Transverse colon (tissue), 4 donors: Measurements from ENCODE around the gene MMP2. TPM values are rescaled to one million over a fixed set of nuclear protein-coding genes. Genes with fewer than 3 reads are reported as not detected.

Experiments
- DNase-seq: peaks from one replicate; pipeline ENCODE4 v3.0.0-alpha.2; 2019
- H3K27ac ChIP-seq, 4 donors: fragments of 200-600 bp; sonication (generic); 2 replicates each; pipeline ENCODE4 v1.5.1; 2016 to 2018; ENCODE audit warnings: inconsistent platforms in 4 of 4
- H3K27me3 ChIP-seq: fragments of 200-600 bp; sonication (generic); 2 replicates; pipeline ENCODE4 v1.5.1; 2017; ENCODE audit warnings: inconsistent platforms
- H3K36me3 ChIP-seq, 4 donors: fragments of 200-600 bp; sonication (generic); 2 replicates each; pipeline ENCODE4 v1.5.1; 2017 to 2019; ENCODE audit warnings: inconsistent platforms in 4 of 4
- H3K4me1 ChIP-seq, 4 donors: fragments of 200-600 bp; sonication (generic); 2 replicates each; pipeline ENCODE4 v1.5.1; 2017 to 2020; ENCODE audit warnings: inconsistent platforms in 4 of 4
- H3K4me3 ChIP-seq, 4 donors: fragments of 200-600 bp; sonication (generic); 1 replicate in 1 of 4; 2 replicates in 3 of 4; pipeline versions ENCODE4 v1.5.1 to v1.6.1; 2017 to 2019; ENCODE audit warnings: inconsistent platforms in 4 of 4
- H3K9me3 ChIP-seq, 2 donors: fragments of 200-600 bp; sonication (generic); 2 replicates each; pipeline ENCODE4 v1.5.1; 2017 to 2019; ENCODE audit warnings: inconsistent platforms in 2 of 2
- EP300 ChIP-seq: sonication (generic); formaldehyde crosslinking; IDR thresholded peaks from one replicate; pipeline ENCODE4 v1.6.1; 2017; ENCODE audit warnings: antibody characterized with exemption, low read depth
- POLR2A ChIP-seq: fragments of 450-650 bp; IDR thresholded peaks from one replicate; pipeline ENCODE4 v1.6.1; 2016; ENCODE audit warnings: antibody characterized with exemption, mild to moderate bottlenecking, moderate library complexity
- POLR2AphosphoS5 ChIP-seq, 3 donors: sonication (generic); formaldehyde crosslinking; IDR thresholded peaks; one replicate each; pipeline ENCODE4 v1.6.1; 2016; ENCODE audit warnings: antibody characterized with exemption in 3 of 3
- WGBS, 2 donors: methylation state at CpG; one replicate each; pipeline ENCODE4 v1.1.5; 2018; ENCODE audit warnings: low coverage in 1 of 2; 5-methylcytosine and 5-hydroxymethylcytosine counted together
- in situ Hi-C, 4 donors: fragments of 200-750 bp; cut with MboI; loops; one replicate each; pipeline versions ENCODE4 v1.15.0 to v1.15.1; 2017; ENCODE audit warnings: low sequenced_read_pairs in 3 of 4, low pct_ligation_motif_present in 1 of 4, low pct_unique_long_range_greater_than_20kb in 1 of 4
- intact Hi-C: fragments of 100-400 bp; cut with DNase I; formaldehyde crosslinking; loops from one replicate; pipeline ENCODE4 v1.15.1; 2023; ENCODE audit warnings: low total_unique reads
- total RNA-seq, 4 donors: library from RNA; depleted of rRNA; stranded (reverse); fragments of >200 nt; gene quantifications; one replicate each; pipeline ENCODE4 v1.1.0, GENCODE V29; 2016
- TF ChIP-seq, protein P1 (sequence below), 5 experiments: fragments of 200-600 bp in 3 of 5; fragments of 450-650 bp in 2 of 5; sonication (generic) in 3 of 5; IDR thresholded peaks; 1 replicate in 2 of 5; 2 replicates in 3 of 5; pipeline ENCODE4 v1.5.1; 2016 to 2017; ENCODE audit warnings: antibody characterized with exemption in 5 of 5, inconsistent platforms in 3 of 5, mild to moderate bottlenecking in 2 of 5, moderate library complexity in 1 of 5

Gene MMP2
- total RNA-seq, 4 donors from 2014 or later: 52.7 to 105 (median 73.1) TPM

DNA sequence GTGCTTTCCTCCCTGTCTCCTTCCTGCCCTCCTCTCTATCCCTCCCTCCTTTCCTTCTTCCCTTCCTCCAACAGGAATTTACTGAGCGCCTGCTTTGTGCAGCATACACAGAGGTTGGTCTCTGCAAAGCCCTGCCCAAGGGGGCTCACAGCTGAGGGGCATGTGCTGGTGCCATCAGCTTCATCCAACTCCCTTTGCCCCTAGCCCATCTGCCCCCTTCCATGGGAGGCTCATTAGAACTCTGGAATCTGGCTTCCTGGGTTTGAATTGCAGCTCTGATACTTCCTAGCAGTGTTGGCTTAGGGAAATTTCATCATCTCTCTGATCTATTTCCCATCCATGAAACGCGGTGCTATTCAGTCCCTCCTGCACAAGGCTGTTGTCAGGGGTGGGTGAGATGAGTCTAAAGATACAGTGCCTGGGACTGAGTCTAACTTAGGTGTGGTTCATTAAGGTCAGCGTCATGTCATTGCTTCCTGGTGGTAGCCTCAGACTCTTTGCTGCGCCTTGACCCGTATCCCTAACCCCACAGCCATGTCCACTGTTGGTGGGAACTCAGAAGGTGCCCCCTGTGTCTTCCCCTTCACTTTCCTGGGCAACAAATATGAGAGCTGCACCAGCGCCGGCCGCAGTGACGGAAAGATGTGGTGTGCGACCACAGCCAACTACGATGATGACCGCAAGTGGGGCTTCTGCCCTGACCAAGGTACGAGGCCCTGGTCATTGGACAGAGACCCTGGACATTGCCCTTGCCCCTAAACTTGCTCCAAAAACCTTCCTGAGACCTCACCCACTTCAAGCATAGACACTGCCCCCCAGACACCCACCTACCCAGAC, 10.3 kb downstream of the MMP2 start:
- Histone ChIP-seq H3K4me3 (no peak overlapping the region), H3K27ac (no peak overlapping the region), H3K27me3 (no peaks in the 10 kb centered on the region), H3K36me3 (no peaks in the 10 kb centered on the region), H3K9me3 (no peaks in the 10 kb centered on the region), H3K4me1 (peaks cover 0 to under 1% (median 0%) of the 10 kb centered on the region in 4 donors)
- in situ Hi-C loops: no loop called here
- WGBS, 2 donors: 90 to 92% methylated on average over 3 to 14 of the region's 14 CpGs
- TF ChIP-seq POLR2AphosphoS5 (IDR thresholded peaks at IDR 0.05) (no peak), POLR2A (no peak), EP300 (no peak)
- TF ChIP-seq, protein P1, sequence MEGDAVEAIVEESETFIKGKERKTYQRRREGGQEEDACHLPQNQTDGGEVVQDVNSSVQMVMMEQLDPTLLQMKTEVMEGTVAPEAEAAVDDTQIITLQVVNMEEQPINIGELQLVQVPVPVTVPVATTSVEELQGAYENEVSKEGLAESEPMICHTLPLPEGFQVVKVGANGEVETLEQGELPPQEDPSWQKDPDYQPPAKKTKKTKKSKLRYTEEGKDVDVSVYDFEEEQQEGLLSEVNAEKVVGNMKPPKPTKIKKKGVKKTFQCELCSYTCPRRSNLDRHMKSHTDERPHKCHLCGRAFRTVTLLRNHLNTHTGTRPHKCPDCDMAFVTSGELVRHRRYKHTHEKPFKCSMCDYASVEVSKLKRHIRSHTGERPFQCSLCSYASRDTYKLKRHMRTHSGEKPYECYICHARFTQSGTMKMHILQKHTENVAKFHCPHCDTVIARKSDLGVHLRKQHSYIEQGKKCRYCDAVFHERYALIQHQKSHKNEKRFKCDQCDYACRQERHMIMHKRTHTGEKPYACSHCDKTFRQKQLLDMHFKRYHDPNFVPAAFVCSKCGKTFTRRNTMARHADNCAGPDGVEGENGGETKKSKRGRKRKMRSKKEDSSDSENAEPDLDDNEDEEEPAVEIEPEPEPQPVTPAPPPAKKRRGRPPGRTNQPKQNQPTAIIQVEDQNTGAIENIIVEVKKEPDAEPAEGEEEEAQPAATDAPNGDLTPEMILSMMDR (IDR thresholded peaks at IDR 0.05): no peak
- intact Hi-C loops: no loop called here
- DNase-seq: no peak

DNA sequence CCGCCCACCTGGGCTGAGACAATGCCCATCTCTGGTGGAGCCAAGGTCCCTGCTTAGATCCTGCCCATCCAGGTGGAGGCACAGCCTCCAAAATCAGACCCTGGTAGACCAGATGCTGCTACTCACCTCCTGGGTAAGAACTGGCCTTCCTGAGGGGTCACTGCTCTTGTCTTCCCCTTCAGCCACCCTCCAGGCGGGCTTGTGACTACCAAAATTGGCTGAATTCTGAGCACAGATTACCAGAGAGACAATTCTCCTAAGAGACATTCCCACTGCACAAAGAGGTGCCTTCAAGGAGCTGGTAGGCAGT, 10.9 kb downstream of the MMP2 start:
- Histone ChIP-seq H3K27ac (no peak overlapping the region), H3K4me3 (no peak overlapping the region), H3K36me3 (no peaks in the 10 kb centered on the region), H3K9me3 (no peaks in the 10 kb centered on the region), H3K4me1 (peaks cover 1 to 6% (median 4%) of the 10 kb centered on the region in 4 donors), H3K27me3 (no peaks in the 10 kb centered on the region)
- TF ChIP-seq EP300 (no peak), POLR2AphosphoS5 (IDR thresholded peaks at IDR 0.05) (no peak)
- TF ChIP-seq, protein P1 (IDR thresholded peaks at IDR 0.05): no peak
- DNase-seq: no peak
- in situ Hi-C loops: no loop called here
- 86% methylated on average over 2 of the region's 2 CpGs; no CpG with 5 or more reads in 1 of the 2 donors for WGBS, 2 donors
- intact Hi-C loops: no loop called here

DNA sequence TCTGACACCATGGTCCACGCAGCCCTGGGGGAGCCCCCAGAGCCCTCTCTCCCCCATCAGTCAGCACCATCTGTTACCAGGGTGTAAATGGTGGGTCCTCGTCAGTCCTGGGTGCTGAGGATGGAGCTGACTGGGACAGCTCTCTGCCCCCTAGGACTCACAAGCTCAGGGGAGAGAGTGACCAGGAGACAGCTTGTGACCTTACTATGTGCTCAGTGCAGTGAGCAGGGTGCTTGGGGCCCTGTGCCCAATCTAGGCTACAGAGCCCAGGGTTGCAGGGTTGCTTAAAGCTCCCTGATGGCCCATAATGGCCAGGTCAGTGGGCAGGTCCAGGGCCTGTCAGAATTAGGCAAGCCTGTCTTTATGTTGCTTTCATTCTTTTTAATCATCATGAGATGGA, 11.3 kb downstream of the MMP2 start:
- Histone ChIP-seq H3K27ac (no peak overlapping the region), H3K4me3 (no peak overlapping the region), H3K9me3 (no peaks in the 10 kb centered on the region), H3K4me1 (peaks cover 4 to 10% (median 6%) of the 10 kb centered on the region in 4 donors), H3K27me3 (no peaks in the 10 kb centered on the region), H3K36me3 (no peaks in the 10 kb centered on the region)
- WGBS, 2 donors: 48% methylated on average over 2 of the region's 2 CpGs; no CpG with 5 or more reads in 1 of the 2 donors
- intact Hi-C loops (no loop called here), in situ Hi-C loops (no loop called here)
- no peak for DNase-seq
- TF ChIP-seq, protein P1 (IDR thresholded peaks at IDR 0.05): no peak
- TF ChIP-seq POLR2AphosphoS5 (IDR thresholded peaks at IDR 0.05) (no peak), EP300 (no peak), POLR2A (no peak)

DNA sequence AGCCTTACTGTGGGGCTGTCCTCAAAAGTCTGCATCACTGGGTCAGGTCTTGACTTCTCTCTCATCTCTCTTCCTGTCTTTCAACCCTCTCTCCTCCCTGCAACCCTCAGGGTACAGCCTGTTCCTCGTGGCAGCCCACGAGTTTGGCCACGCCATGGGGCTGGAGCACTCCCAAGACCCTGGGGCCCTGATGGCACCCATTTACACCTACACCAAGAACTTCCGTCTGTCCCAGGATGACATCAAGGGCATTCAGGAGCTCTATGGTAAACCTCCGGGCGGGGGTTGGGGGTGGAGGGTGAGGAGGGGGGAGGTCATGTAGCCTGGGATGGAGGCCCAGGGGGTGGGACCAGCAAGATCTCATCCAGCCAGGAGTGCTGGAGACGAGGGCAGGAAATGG, 12.7 kb downstream of the MMP2 start:
- intact Hi-C loops: no loop called here
- H3K4me1 ChIP-seq: peaks cover 4 to 13% (median 6%) of the 10 kb centered on the region in 4 donors
- H3K27me3 ChIP-seq: no peaks in the 10 kb centered on the region
- no peak overlapping the region for H3K27ac ChIP-seq
- H3K36me3 ChIP-seq: no peaks in the 10 kb centered on the region
- H3K9me3 ChIP-seq: no peaks in the 10 kb centered on the region
- DNase-seq: no peak
- no peak overlapping the region for H3K4me3 ChIP-seq
- 73% methylated on average over 7 of the region's 7 CpGs; no CpG with 5 or more reads in 1 of the 2 donors for WGBS, 2 donors
- in situ Hi-C loops: no loop called here
- TF ChIP-seq, protein P1 (IDR thresholded peaks at IDR 0.05): no peak
- TF ChIP-seq POLR2A (no peak), POLR2AphosphoS5 (IDR thresholded peaks at IDR 0.05) (no peak), EP300 (no peak)
